HepG2 (cell line): ENCODE measurements around the gene MCAT. TPM values are rescaled to one million over a fixed set of nuclear protein-coding genes. Genes with fewer than 3 reads are reported as not detected.

ENCODE experiments used
- ATAC-seq: fragments of 200-7000 bp; cut with Tn5 transposase; 3 replicates; pipeline ENCODE4 v1.9.1; 2020; ENCODE audit warnings: mild to moderate bottlenecking, moderate library complexity
- BruUV-seq: library from RNA; stranded (reverse); fragments of 400-500 nt; replicated peaks from 2 replicates; lab custom pipeline; 2021; lab: Mats Ljungman, UMichigan
- CTCF ChIA-PET: fragments of 300-600 bp; formaldehyde crosslinking; extraction: SDS; loops from one replicate; lab custom pipeline; 2021; ENCODE audit warnings: low total read pairs, inconsistent platforms, low intra/inter-chr PET ratio; lab: Yijun Ruan, JAX
- POLR2A ChIA-PET: fragments of 350-600 bp; sonication (Branson Sonifier 250); formaldehyde crosslinking; loops from one replicate; lab custom pipeline; 2020; ENCODE audit warnings: antibody characterized with exemption, inconsistent platforms; lab: Yijun Ruan, JAX
- DNase-seq: peaks from one replicate; pipeline ENCODE4 v3.0.0-alpha.2; 2015; ENCODE audit warnings: low spot score
- FAIRE-seq: peaks from 3 replicates; lab custom pipeline; 2011; peaks lifted over from hg19 to GRCh38; lab: Jason Lieb, UNC
- H2AFZ ChIP-seq: one replicate; pipeline ENCODE4 v1.6.1; 2011; ENCODE audit warnings: low read length, inconsistent platforms
- H3K27ac ChIP-seq: fragments of 300-600 bp; 3 replicates; pipeline ENCODE4 v1.8.0; 2011; ENCODE audit warnings: mixed run types, mild to moderate bottlenecking, mixed read lengths, low read length, inconsistent platforms; ENCODE audit not compliant: insufficient read depth; ENCODE audit errors: extremely low read length
- H3K27me3 ChIP-seq, 2 experiments: fragments of 200-600 bp in 1 of 2; 2 replicates in 1 of 2; 3 replicates in 1 of 2; pipeline versions ENCODE4 v1.6.0 to v1.8.0; 2011; ENCODE audit warnings: low read length in 2 of 2, mild to moderate bottlenecking in 2 of 2, moderate library complexity in 2 of 2, inconsistent platforms in 1 of 2; ENCODE audit not compliant: insufficient read depth in 2 of 2, control insufficient read depth in 1 of 2
- H3K36me3 ChIP-seq, 2 experiments: fragments of 200-600 bp in 1 of 2; replicated peaks in 1 of 2; 2 replicates in 1 of 2; 3 replicates in 1 of 2; pipeline versions ENCODE4 v1.5.1 to v1.8.0; 2011; ENCODE audit warnings: low read length in 2 of 2, inconsistent platforms in 1 of 2; ENCODE audit not compliant: insufficient read depth in 2 of 2, control insufficient read depth in 1 of 2
- H3K4me1 ChIP-seq: 2 replicates; pipeline ENCODE4 v1.5.1; 2012; ENCODE audit warnings: low read length, inconsistent platforms; ENCODE audit not compliant: insufficient read depth
- H3K4me2 ChIP-seq: 2 replicates; pipeline ENCODE4 v1.6.0; 2011; ENCODE audit warnings: low read depth, low read length, inconsistent platforms
- H3K4me3 ChIP-seq, 3 experiments: fragments of 200-600 bp in 1 of 3; sonication (generic), shearing (Covaris generic) in 1 of 3; replicated peaks in 1 of 3; 2 replicates each; pipeline ENCODE4 v1.5.1; 2011 to 2016; ENCODE audit warnings: low read length in 3 of 3, inconsistent platforms in 2 of 3, low read depth in 2 of 3, mild to moderate bottlenecking in 2 of 3, control low read depth in 1 of 3, mixed read lengths in 1 of 3; ENCODE audit not compliant: insufficient read depth in 1 of 3
- H3K79me2 ChIP-seq: one replicate; pipeline ENCODE4 v1.6.1; 2011; ENCODE audit warnings: low read length, inconsistent platforms; ENCODE audit not compliant: insufficient read depth
- H3K9ac ChIP-seq: 2 replicates; pipeline ENCODE4 v1.6.0; 2011; ENCODE audit warnings: mild to moderate bottlenecking, low read depth, low read length, inconsistent platforms; ENCODE audit not compliant: insufficient read depth
- H3K9me3 ChIP-seq: 2 replicates; pipeline ENCODE4 v1.5.1; 2012; ENCODE audit warnings: mild to moderate bottlenecking, low read length
- H4K20me1 ChIP-seq: 2 replicates; pipeline ENCODE4 v1.6.0; 2011; ENCODE audit warnings: inconsistent platforms, mild to moderate bottlenecking, low read length, moderate library complexity; ENCODE audit not compliant: insufficient read depth
- CTCF ChIP-seq: sonication (generic); formaldehyde crosslinking; IDR thresholded peaks from 2 replicates; pipeline ENCODE4 v1.5.0; 2020; ENCODE audit warnings: mild to moderate bottlenecking, missing genetic modification reagents, moderate library complexity
- FOSL2 ChIP-seq: sonication (generic); formaldehyde crosslinking; IDR thresholded peaks from 2 replicates; pipeline ENCODE4 v1.4.0; 2020; ENCODE audit warnings: missing genetic modification reagents
- KLF9 ChIP-seq: IDR thresholded peaks from 2 replicates; pipeline ENCODE4 v1.6.1; 2016; ENCODE audit warnings: low read depth
- ZBTB4 ChIP-seq: sonication (generic); formaldehyde crosslinking; IDR thresholded peaks from 2 replicates; pipeline ENCODE4 v1.4.0; 2020; ENCODE audit warnings: missing genetic modification reagents, mild to moderate bottlenecking, borderline replicate concordance
- ZNF224 ChIP-seq: sonication (generic); formaldehyde crosslinking; IDR thresholded peaks from 2 replicates; pipeline ENCODE4 v1.5.0; 2020; ENCODE audit warnings: mild to moderate bottlenecking, missing genetic modification reagents
- ZNF33B ChIP-seq: sonication (generic); formaldehyde crosslinking; IDR thresholded peaks from 2 replicates; pipeline ENCODE4 v1.5.1; 2020; ENCODE audit warnings: mild to moderate bottlenecking, missing genetic modification reagents
- ZNF468 ChIP-seq: sonication (generic); formaldehyde crosslinking; IDR thresholded peaks from 2 replicates; pipeline ENCODE4 v1.8.0; 2022; ENCODE audit warnings: mild to moderate bottlenecking, moderate library complexity, missing genetic modification reagents
- WGBS: methylation state at CpG from one replicate; pipeline ENCODE4 v1.1.6; 2017; ENCODE audit warnings: low lambda C conversion rate; 5-methylcytosine and 5-hydroxymethylcytosine counted together
- in situ Hi-C: cut with HindIII; loops from 2 replicates; pipeline ENCODE4 v1.10.0; 2017; ENCODE audit warnings: low pct_unique_long_range_greater_than_20kb; ENCODE audit not compliant: extremely low pct_ligation_motif_present
- intact Hi-C: fragments of 100-400 bp; cut with micrococcal nuclease; formaldehyde crosslinking; loops from one replicate; pipeline ENCODE4 v1.10.0; 2022; ENCODE audit not compliant: unreplicated experiment
- polyA plus RNA-seq, 8 experiments: library from polyadenylated mRNA; depleted of rRNA in 3 of 8; stranded (reverse) in 7 of 8; unstranded in 1 of 8; fragments of >200 nt; fragmentation: Illumina TruSeq in 4 of 8; extraction: Trizol in 4 of 8; gene quantifications; 2 replicates each; pipeline versions ENCODE4 v1.2.1 to v1.2.3, GENCODE V29; 2011 to 2016; ENCODE audit warnings: low read depth in 4 of 8, missing spikeins in 1 of 8, mixed read lengths in 1 of 8; ENCODE audit not compliant: insufficient read depth in 1 of 8
- total RNA-seq, 5 experiments: library from RNA; depleted of rRNA; stranded (reverse); fragments of >200 nt; fragmentation: Illumina TruSeq; extraction: Trizol; gene quantifications; 2 replicates each; pipeline ENCODE4 v1.2.3, GENCODE V29; 2016; ENCODE audit warnings: low read depth in 1 of 5

Gene MCAT
- total and polyA plus RNA-seq, 2 of the 13 experiments (the other 11 are each of a cell fraction or from before 2014, with no cell fraction given): 9.3 to 16.7 TPM

GRCh38 chr22:43085658-43086606 is 57.3 kb downstream of the MCAT start:
- no peaks in the 10 kb centered on the region for H3K36me3 ChIP-seq
- ATAC-seq (no peak), DNase-seq (no peak), FAIRE-seq (no peak)
- POLR2A ChIA-PET: no interaction called here
- no peak overlapping the region for H3K27ac ChIP-seq
- CTCF ChIA-PET: no interaction called here
- no peak overlapping the region for H3K9ac ChIP-seq
- H2AFZ ChIP-seq: no peak overlapping the region
- no peaks in the 10 kb centered on the region for H4K20me1 ChIP-seq
- no peaks in the 10 kb centered on the region for H3K9me3 ChIP-seq
- in situ Hi-C loops (no loop called here), intact Hi-C loops (no loop called here)
- no peak overlapping the region for H3K4me2 ChIP-seq
- H3K27me3 ChIP-seq: no peaks in the 10 kb centered on the region
- 79% methylated on average over 12 of the region's 19 CpGs for WGBS
- TF ChIP-seq ZNF468 (CRISPR knock-in tag): no peak
- TF ChIP-seq FOSL2 (CRISPR knock-in tag): no peak
- no peak for TF ChIP-seq ZBTB4 (CRISPR knock-in tag)
- no peak for TF ChIP-seq KLF9
- no peak for TF ChIP-seq ZNF224 (CRISPR knock-in tag)
- no peak for TF ChIP-seq CTCF (CRISPR knock-in tag)
- no peak for TF ChIP-seq ZNF33B (CRISPR knock-in tag)
- no TSS peak for BruUV-seq
- no peak overlapping the region for H3K4me3 ChIP-seq
- no peaks in the 10 kb centered on the region for H3K79me2 ChIP-seq
- peaks cover 11% of the 10 kb centered on the region for H3K4me1 ChIP-seq

Other genes starting within 250 kb of the MCAT start
- gene PACSIN2, start 128.2 kb downstream of the MCAT start, total RNA-seq (2016; rRNA removed; fragmentation: Illumina TruSeq; extraction: Trizol): 54.1 and 65.1 TPM in 2 replicates
- 64.1 and 68.8 TPM in 2 replicates for gene PACSIN2, start 128.2 kb downstream of the MCAT start, polyA plus RNA-seq (2011; rRNA removed)
- gene TTLL1, start 54.0 kb downstream of the MCAT start, total RNA-seq (2016; rRNA removed; fragmentation: Illumina TruSeq; extraction: Trizol): 1.6 and 2.0 TPM in 2 replicates
- 5.3 and 6.6 TPM in 2 replicates for gene TTLL1, start 54.0 kb downstream of the MCAT start, polyA plus RNA-seq (2011; rRNA removed)
- gene BIK, start 32.6 kb downstream of the MCAT start, total RNA-seq (2016; rRNA removed; fragmentation: Illumina TruSeq; extraction: Trizol): 0.66 and 0.80 TPM in 2 replicates
- gene BIK, start 32.6 kb downstream of the MCAT start, polyA plus RNA-seq (2011; rRNA removed): 0.27 and 0.54 TPM in 2 replicates
- gene TSPO, start 8.2 kb upstream of the MCAT start, total RNA-seq (2016; rRNA removed; fragmentation: Illumina TruSeq; extraction: Trizol): 0.32 and 0.46 TPM in 2 replicates
- gene TSPO, start 8.2 kb upstream of the MCAT start, polyA plus RNA-seq (2011; rRNA removed): 1.4 and 2.2 TPM in 2 replicates
- 34.1 and 38.1 TPM in 2 replicates for gene TTLL12, start 43.7 kb upstream of the MCAT start, total RNA-seq (2016; rRNA removed; fragmentation: Illumina TruSeq; extraction: Trizol)
- gene TTLL12, start 43.7 kb upstream of the MCAT start, polyA plus RNA-seq (2011; rRNA removed): 11.9 and 16.9 TPM in 2 replicates
- under 0.01 TPM in 1 of 2 replicates, not detected in the other for gene SCUBE1, start 200.0 kb upstream of the MCAT start, total RNA-seq (2016; rRNA removed; fragmentation: Illumina TruSeq; extraction: Trizol)
- gene SCUBE1, start 200.0 kb upstream of the MCAT start, polyA plus RNA-seq (2011; rRNA removed): 0.04 and 0.05 TPM in 2 replicates